ENCODE measurements around the gene STIM2.
"Not testable (repeated sequence)": the region's sequence is repeated elsewhere in the genome, so short reads cannot be mapped to it uniquely, and the experiment has no call there.

STIM2 gene

DNA sequence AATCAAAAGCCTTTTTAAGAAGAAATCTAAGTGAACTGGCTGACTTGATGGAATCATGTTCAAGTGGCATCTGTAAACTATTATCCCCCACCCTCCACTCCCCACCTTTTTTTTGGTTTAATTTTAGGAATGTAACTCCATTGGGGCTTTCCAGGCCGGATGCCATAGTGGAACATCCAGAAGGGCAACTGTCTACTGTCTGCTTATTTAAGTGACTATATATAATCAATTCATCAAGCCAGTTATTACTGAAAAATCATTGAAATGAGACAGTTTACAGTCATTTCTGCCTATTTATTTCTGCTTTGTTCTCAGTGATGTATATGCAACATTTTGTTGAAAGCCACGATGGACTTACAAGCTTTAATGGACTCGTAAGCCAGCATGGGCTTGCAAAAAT lies 162.3 kb downstream of the STIM2 start:
- H3K36me3 ChIP-seq (ENCODE audit: control insufficient read depth in 5 of 5, insufficient read depth in 5 of 5, low read length in 5 of 5), result peaks cover 7 to 42% (median 16%) of the 10 kb centered on the region in 5 donors

DNA sequence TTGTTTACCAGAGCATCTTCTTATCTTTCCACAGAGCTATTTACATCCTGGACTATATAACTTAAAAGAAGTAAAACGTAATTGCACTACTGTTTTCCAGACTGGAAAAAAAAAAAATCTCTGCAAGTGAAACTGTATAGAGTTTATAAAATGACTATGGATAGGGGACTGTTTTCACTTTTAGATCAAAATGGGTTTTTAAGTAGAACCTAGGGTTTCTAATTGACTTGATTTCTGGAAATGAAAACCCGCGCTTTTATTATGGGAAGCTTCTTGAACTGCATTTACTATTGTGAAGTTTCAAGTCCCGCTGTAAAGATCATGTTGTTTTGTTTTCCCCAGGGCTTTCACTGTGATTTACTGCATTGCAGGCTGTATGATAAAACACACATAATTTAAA lies 162.7 kb downstream of the STIM2 start:
- Histone ChIP-seq H3K27me3 (ENCODE audit: control insufficient read depth in 5 of 5, insufficient read depth in 4 of 5, low read length in 5 of 5) (no peaks in the 10 kb centered on the region), H3K9ac (ENCODE audit: low read length in 5 of 5) (no peak overlapping the region), H3K4me3 (ENCODE audit: low read depth in 1 of 5, low read length in 5 of 5) (no peak overlapping the region), H3K36me3 (ENCODE audit: control insufficient read depth in 5 of 5, insufficient read depth in 5 of 5, low read length in 5 of 5) (peaks cover 3 to 38% (median 15%) of the 10 kb centered on the region in 5 donors), H3K9me3 (ENCODE audit: control insufficient read depth in 5 of 5, low read length in 5 of 5) (no peaks in the 10 kb centered on the region), H3K27ac (ENCODE audit: low read depth, low read length) (no peak overlapping the region), H3K4me1 (ENCODE audit: control insufficient read depth in 5 of 5, insufficient read depth in 5 of 5, low read length in 5 of 5) (no peaks in the 10 kb centered on the region)

More for the DNA sequence above, 162.3 kb downstream of the STIM2 start:
- Histone ChIP-seq H3K27me3 (ENCODE audit: control insufficient read depth in 5 of 5, insufficient read depth in 4 of 5, low read length in 5 of 5) (no peaks in the 10 kb centered on the region), H3K4me3 (ENCODE audit: low read depth in 1 of 5, low read length in 5 of 5) (no peak overlapping the region), H3K9me3 (ENCODE audit: control insufficient read depth in 5 of 5, low read length in 5 of 5) (no peaks in the 10 kb centered on the region), H3K9ac (ENCODE audit: low read length in 5 of 5) (no peak overlapping the region), H3K4me1 (ENCODE audit: control insufficient read depth in 5 of 5, insufficient read depth in 5 of 5, low read length in 5 of 5) (no peaks in the 10 kb centered on the region), H3K27ac (ENCODE audit: low read depth, low read length) (no peak overlapping the region)

DNA sequence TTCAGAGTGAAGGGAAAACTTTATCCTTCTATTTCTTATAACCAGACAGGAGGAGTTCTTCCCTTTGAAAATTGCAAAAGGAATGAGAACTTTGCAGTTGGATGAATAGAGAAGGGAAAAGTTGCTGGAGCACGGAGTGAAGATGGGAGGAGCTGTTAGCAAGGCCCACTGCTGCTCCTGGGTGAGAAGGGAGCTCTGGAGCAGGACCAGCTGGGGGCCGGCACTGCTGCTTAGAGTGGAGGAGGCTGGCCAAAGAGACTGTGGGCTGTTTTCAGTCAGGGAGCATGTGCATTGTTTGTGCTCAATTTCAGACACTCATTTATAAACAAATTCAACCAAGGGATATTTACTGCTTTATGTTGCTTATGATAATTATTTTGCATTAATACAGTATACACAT lies 164.2 kb downstream of the STIM2 start:
- H3K27me3 ChIP-seq (ENCODE audit: control insufficient read depth in 5 of 5, insufficient read depth in 4 of 5, low read length in 5 of 5), result no peaks in the 10 kb centered on the region
- H3K36me3 ChIP-seq (ENCODE audit: control insufficient read depth in 5 of 5, insufficient read depth in 5 of 5, low read length in 5 of 5), result peaks cover 0 to 27% (median 12%) of the 10 kb centered on the region in 5 donors
- H3K4me1 ChIP-seq (ENCODE audit: control insufficient read depth in 5 of 5, insufficient read depth in 5 of 5, low read length in 5 of 5), result no peaks in the 10 kb centered on the region
- H3K9me3 ChIP-seq (ENCODE audit: control insufficient read depth in 5 of 5, low read length in 5 of 5), result no peaks in the 10 kb centered on the region
- no peak overlapping the region for H3K4me3 ChIP-seq (ENCODE audit: low read depth in 1 of 5, low read length in 5 of 5)
- H3K9ac ChIP-seq (ENCODE audit: low read length in 5 of 5), result no peak overlapping the region
- H3K27ac ChIP-seq (ENCODE audit: low read depth, low read length), result no peak overlapping the region

DNA sequence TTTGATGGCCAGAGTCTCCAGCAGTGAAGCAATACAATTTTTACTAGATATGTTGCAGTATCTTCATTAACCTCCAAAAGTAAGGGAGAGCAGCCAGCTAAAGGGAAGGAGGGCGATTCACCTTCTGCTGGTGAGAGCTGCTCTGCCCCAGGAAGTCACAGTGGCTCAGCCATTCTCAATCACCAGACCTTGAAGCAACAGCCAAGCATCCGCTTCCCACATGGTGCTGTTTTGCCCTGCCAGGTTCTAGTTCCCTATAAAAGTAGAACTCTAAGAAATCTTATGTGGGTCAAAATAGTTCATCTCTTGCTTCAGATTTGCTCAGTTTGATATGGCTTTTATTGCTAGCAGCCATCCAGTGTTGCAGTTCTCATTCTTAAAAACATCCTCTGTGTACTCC lies 166.8 kb downstream of the STIM2 start:
- Histone ChIP-seq H3K9ac (ENCODE audit: low read length in 5 of 5) (no peak overlapping the region), H3K9me3 (ENCODE audit: control insufficient read depth in 5 of 5, low read length in 5 of 5) (no peaks in the 10 kb centered on the region), H3K27me3 (ENCODE audit: control insufficient read depth in 5 of 5, insufficient read depth in 4 of 5, low read length in 5 of 5) (no peaks in the 10 kb centered on the region), H3K27ac (ENCODE audit: low read depth, low read length) (no peak overlapping the region), H3K36me3 (ENCODE audit: control insufficient read depth in 5 of 5, insufficient read depth in 5 of 5, low read length in 5 of 5) (peaks cover 0 to 11% (median 5%) of the 10 kb centered on the region in 5 donors), H3K4me3 (ENCODE audit: low read depth in 1 of 5, low read length in 5 of 5) (no peak overlapping the region), H3K4me1 (ENCODE audit: control insufficient read depth in 5 of 5, insufficient read depth in 5 of 5, low read length in 5 of 5) (no peaks in the 10 kb centered on the region)

DNA sequence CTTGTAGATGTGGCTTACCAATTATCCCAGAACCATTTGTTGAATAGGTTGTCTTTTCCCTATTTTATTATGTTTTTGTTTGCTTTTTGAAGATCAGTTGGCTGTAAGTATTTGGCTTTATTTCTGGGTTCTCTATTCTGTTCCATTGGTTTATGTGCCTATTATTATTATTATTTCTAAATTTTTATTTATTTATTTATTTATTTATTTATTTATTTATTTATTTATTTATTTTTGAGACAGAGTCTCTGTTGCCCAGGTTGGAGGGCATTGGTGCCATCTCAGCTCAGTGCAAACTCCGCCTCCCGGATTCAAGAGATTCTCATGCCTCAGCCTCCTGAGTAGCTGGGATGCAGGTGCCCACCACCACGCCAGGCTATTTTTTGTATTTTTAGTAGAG lies 174.5 kb downstream of the STIM2 start:
- H3K9me3 ChIP-seq (ENCODE audit: control insufficient read depth in 5 of 5, low read length in 5 of 5); H3K9ac ChIP-seq (ENCODE audit: low read length in 5 of 5); H3K27ac ChIP-seq (ENCODE audit: low read depth, low read length); H3K4me3 ChIP-seq (ENCODE audit: low read depth in 1 of 5, low read length in 5 of 5); H3K27me3 ChIP-seq (ENCODE audit: control insufficient read depth in 5 of 5, insufficient read depth in 4 of 5, low read length in 5 of 5); H3K4me1 ChIP-seq (ENCODE audit: control insufficient read depth in 5 of 5, insufficient read depth in 5 of 5, low read length in 5 of 5); H3K36me3 ChIP-seq (ENCODE audit: control insufficient read depth in 5 of 5, insufficient read depth in 5 of 5, low read length in 5 of 5): not testable (repeated sequence)

DNA sequence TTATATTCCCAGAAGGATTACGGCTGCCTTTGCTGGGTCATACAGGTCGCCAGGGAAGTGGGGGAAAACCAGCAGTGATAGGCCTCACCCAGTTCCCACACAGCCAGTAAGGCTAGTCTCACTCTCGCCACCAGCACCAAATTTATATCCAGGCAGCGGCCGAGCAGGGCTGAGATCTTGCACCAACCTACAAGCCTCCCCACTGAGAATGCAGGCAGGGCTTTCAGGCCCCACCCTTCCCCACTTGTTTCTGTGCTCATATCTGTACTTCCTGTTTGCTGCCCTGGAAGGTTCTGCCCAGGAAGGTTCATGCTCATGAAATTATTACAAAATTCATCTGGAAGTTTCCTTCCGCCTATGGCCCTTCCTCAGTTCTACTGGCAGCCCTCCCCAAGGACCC lies 179.7 kb downstream of the STIM2 start:
- H3K27me3 ChIP-seq (ENCODE audit: control insufficient read depth in 5 of 5, insufficient read depth in 4 of 5, low read length in 5 of 5), result peaks cover 0 to 2% (median 0%) of the 10 kb centered on the region in 5 donors
- H3K27ac ChIP-seq (ENCODE audit: low read depth, low read length), result no peak overlapping the region
- H3K9ac ChIP-seq (ENCODE audit: low read length in 5 of 5), result no peak overlapping the region
- H3K9me3 ChIP-seq (ENCODE audit: control insufficient read depth in 5 of 5, low read length in 5 of 5), result no peaks in the 10 kb centered on the region
- H3K4me1 ChIP-seq (ENCODE audit: control insufficient read depth in 5 of 5, insufficient read depth in 5 of 5, low read length in 5 of 5), result peaks cover 0 to 18% (median 0%) of the 10 kb centered on the region in 5 donors
- H3K4me3 ChIP-seq (ENCODE audit: low read depth in 1 of 5, low read length in 5 of 5), result no peak overlapping the region
- H3K36me3 ChIP-seq (ENCODE audit: control insufficient read depth in 5 of 5, insufficient read depth in 5 of 5, low read length in 5 of 5), result no peaks in the 10 kb centered on the region

DNA sequence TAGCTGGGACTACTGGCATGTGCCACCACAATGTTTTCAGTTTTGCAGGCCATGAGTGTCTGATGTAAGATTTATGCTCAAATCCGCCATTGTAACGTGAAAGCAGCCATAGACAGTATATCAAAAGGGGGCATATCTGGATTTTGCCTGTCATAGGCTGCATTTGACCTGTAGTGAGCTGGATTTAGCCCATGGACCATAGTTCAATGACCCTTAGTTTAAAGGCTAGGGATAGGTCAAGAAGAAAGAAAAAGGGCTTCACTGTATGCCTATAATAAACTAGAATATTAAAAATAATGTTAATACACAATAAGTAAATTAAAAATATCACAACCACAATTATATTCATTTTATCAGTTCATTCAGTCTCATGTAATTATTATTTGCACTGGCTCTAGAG lies 181.8 kb downstream of the STIM2 start:
- Histone ChIP-seq H3K9ac (ENCODE audit: low read length in 5 of 5) (no peak overlapping the region), H3K4me1 (ENCODE audit: control insufficient read depth in 5 of 5, insufficient read depth in 5 of 5, low read length in 5 of 5) (peaks cover 0 to 18% (median 0%) of the 10 kb centered on the region in 5 donors), H3K4me3 (ENCODE audit: low read depth in 1 of 5, low read length in 5 of 5) (no peak overlapping the region), H3K27ac (ENCODE audit: low read depth, low read length) (no peak overlapping the region), H3K9me3 (ENCODE audit: control insufficient read depth in 5 of 5, low read length in 5 of 5) (no peaks in the 10 kb centered on the region), H3K27me3 (ENCODE audit: control insufficient read depth in 5 of 5, insufficient read depth in 4 of 5, low read length in 5 of 5) (peaks cover 0 to 2% (median 0%) of the 10 kb centered on the region in 5 donors), H3K36me3 (ENCODE audit: control insufficient read depth in 5 of 5, insufficient read depth in 5 of 5, low read length in 5 of 5) (no peaks in the 10 kb centered on the region)

DNA sequence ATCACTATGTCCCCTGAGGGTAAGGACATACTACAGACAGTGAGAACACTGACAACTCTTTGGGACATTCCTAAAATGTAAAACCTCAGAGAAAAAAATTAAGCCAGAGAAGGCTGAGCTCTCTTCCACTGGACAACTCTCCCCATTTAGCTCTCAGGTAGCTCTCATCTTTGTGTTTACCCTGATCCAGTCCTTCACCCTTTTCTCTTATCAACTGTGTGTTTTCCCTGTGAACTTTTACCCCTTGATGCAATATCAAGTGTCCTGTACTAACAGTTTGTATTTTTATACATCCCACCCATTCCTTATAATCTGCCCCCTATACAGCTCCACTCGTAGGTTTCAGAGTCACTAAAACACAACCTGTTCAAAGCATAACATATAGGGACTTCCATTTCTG lies 182.6 kb downstream of the STIM2 start:
- H3K9me3 ChIP-seq (ENCODE audit: control insufficient read depth in 5 of 5, low read length in 5 of 5), result no peaks in the 10 kb centered on the region

DNA sequence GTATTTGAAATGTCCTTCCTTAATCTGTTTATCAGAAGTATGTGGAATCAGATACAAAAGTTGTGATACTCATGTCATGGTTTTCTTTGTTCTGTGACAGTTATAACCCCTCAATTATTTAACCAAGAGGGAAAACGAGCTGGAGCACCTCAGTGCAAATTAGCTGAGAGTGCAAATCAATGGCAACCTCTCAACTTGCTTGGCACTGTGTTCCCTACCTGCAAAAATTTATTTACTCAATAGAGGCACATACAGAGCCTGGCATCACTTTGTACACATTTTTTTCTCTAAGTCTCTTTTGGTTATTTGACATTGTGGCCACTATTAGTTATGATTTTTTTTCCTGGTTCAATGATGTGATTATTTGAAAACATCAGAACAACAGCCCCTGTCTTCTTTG lies 186.2 kb downstream of the STIM2 start:
- Histone ChIP-seq H3K9ac (ENCODE audit: low read length in 5 of 5) (no peak overlapping the region), H3K4me3 (ENCODE audit: low read depth in 1 of 5, low read length in 5 of 5) (no peak overlapping the region), H3K36me3 (ENCODE audit: control insufficient read depth in 5 of 5, insufficient read depth in 5 of 5, low read length in 5 of 5) (no peaks in the 10 kb centered on the region), H3K27ac (ENCODE audit: low read depth, low read length) (no peak overlapping the region), H3K27me3 (ENCODE audit: control insufficient read depth in 5 of 5, insufficient read depth in 4 of 5, low read length in 5 of 5) (peaks cover 0 to 6% (median 2%) of the 10 kb centered on the region in 5 donors), H3K9me3 (ENCODE audit: control insufficient read depth in 5 of 5, low read length in 5 of 5) (no peaks in the 10 kb centered on the region), H3K4me1 (ENCODE audit: control insufficient read depth in 5 of 5, insufficient read depth in 5 of 5, low read length in 5 of 5) (peaks cover 0 to 7% (median 5%) of the 10 kb centered on the region in 5 donors)

More for the DNA sequence above, 182.6 kb downstream of the STIM2 start:
- Histone ChIP-seq H3K9ac (ENCODE audit: low read length in 5 of 5) (no peak overlapping the region), H3K4me1 (ENCODE audit: control insufficient read depth in 5 of 5, insufficient read depth in 5 of 5, low read length in 5 of 5) (peaks cover 0 to 18% (median 0%) of the 10 kb centered on the region in 5 donors), H3K36me3 (ENCODE audit: control insufficient read depth in 5 of 5, insufficient read depth in 5 of 5, low read length in 5 of 5) (no peaks in the 10 kb centered on the region), H3K27me3 (ENCODE audit: control insufficient read depth in 5 of 5, insufficient read depth in 4 of 5, low read length in 5 of 5) (peaks cover 0 to 2% (median 0%) of the 10 kb centered on the region in 5 donors), H3K27ac (ENCODE audit: low read depth, low read length) (no peak overlapping the region), H3K4me3 (ENCODE audit: low read depth in 1 of 5, low read length in 5 of 5) (no peak overlapping the region)

DNA sequence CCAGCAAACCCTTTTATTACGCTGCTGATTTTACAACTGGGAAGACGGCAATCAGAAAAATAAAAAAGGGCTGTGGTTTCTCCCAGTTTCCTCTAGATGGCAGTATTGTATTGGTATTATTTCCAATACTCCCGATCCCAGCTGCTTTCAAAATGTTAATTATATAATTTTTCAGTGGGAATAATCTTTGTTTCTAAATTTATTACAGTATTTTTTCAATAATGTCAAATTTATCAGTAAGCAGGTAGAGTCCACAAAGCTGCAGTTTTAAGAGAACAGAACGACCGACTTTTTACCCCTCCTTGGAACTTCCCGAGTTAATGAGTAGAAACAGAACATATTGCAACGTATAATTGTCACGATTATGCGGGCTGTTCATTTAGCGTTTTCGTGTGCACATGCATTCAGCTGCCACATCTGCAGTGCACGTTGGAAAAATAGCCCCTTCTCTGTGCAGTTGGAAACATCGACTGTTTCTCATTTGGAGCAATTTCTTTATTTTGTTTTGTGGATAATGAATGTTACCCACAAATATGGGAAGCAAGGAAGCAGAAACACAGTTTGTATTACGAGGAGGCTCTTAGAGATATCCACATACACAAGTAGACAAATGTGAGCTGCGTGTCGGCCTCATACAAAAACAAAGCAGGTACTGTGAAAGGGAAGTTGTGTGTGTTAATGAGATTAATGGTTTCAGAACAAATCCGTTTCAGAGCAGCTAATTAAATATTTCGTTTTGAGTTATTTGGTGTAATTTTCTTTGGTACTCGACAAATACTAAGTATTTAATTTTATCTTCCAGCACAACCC lies 188.0 kb downstream of the STIM2 start:
- Histone ChIP-seq H3K27ac (ENCODE audit: low read depth, low read length) (no peak overlapping the region), H3K9me3 (ENCODE audit: control insufficient read depth in 5 of 5, low read length in 5 of 5) (no peaks in the 10 kb centered on the region), H3K4me3 (ENCODE audit: low read depth in 1 of 5, low read length in 5 of 5) (peak overlapping the region; percentile 38 to 59 (median 52)), H3K9ac (ENCODE audit: low read length in 5 of 5) (peak overlapping the region in 1 of 5 donors; percentile 48), H3K4me1 (ENCODE audit: control insufficient read depth in 5 of 5, insufficient read depth in 5 of 5, low read length in 5 of 5) (peaks cover 0 to 6% (median 5%) of the 10 kb centered on the region in 5 donors), H3K27me3 (ENCODE audit: control insufficient read depth in 5 of 5, insufficient read depth in 4 of 5, low read length in 5 of 5) (peaks cover 0 to 6% (median 3%) of the 10 kb centered on the region in 5 donors), H3K36me3 (ENCODE audit: control insufficient read depth in 5 of 5, insufficient read depth in 5 of 5, low read length in 5 of 5) (no peaks in the 10 kb centered on the region)

Data from subcutaneous abdominal adipose tissue (tissue), 5 donors.